Stomach (tissue), 8 donors: ENCODE data around the gene GKAP1. TPM values are rescaled to one million over a fixed set of nuclear protein-coding genes. Genes with fewer than 3 reads are reported as not detected.

ENCODE experiments used
- polyA plus RNA-seq, 3 donors: library from polyadenylated mRNA; stranded (reverse); fragments of 200-250 nt; gene quantifications; one replicate each; pipeline ENCODE4 v1.2.3, GENCODE V29; 2013
- total RNA-seq, 5 donors: library from RNA; depleted of rRNA; stranded (reverse); fragments of >200 nt; gene quantifications; one replicate each; pipeline versions ENCODE4 v1.1.0 to v1.2.3, GENCODE V29; 2014 to 2016
- donor health status: healthy with polysubstance abuse.
- donor health status: Bipolar disorder and iron deficiency.
- donor health status: healthy.

GKAP1 gene
- total and polyA plus RNA-seq, 8 donors: 4.7 to 32.7 (median 10.3) TPM

Other genes starting within 250 kb of the GKAP1 start
- 10 to 100 TPM in 1 of 5 donors, 1 to 10 TPM in 3, not detected in 1; 2.6 to 24.3 (median 5.1) TPM for gene IDNK, start 194.6 kb downstream of the GKAP1 start, total RNA-seq
- 10 to 100 TPM in 1 of 3 donors, 1 to 10 TPM in 2; 8.0 to 12.8 (median 9.8) TPM for gene IDNK, start 194.6 kb downstream of the GKAP1 start, polyA plus RNA-seq
- gene UBQLN1, start 109.8 kb downstream of the GKAP1 start, total RNA-seq: 100 to 1,000 TPM in 2 of 5 donors, 10 to 100 TPM in 3; 68.3 to 124 (median 91.6) TPM
- gene UBQLN1, start 109.8 kb downstream of the GKAP1 start, polyA plus RNA-seq: 10 to 100 TPM; 24.5 to 34.5 (median 27.1) TPM
- 10 to 100 TPM in 2 of 5 donors, 1 to 10 TPM in 3; 1.8 to 21.0 (median 6.7) TPM for gene KIF27, start 103.7 kb upstream of the GKAP1 start, total RNA-seq
- gene KIF27, start 103.7 kb upstream of the GKAP1 start, polyA plus RNA-seq: under 1 TPM; 0.46 to 0.78 (median 0.50) TPM
- 100 to 1,000 TPM; 164 to 835 (median 275) TPM for gene HNRNPK, start 162.4 kb upstream of the GKAP1 start, total RNA-seq
- 100 to 1,000 TPM; 188 to 267 (median 224) TPM for gene HNRNPK, start 162.4 kb upstream of the GKAP1 start, polyA plus RNA-seq
- gene RMI1, start 163.0 kb upstream of the GKAP1 start, total RNA-seq: 10 to 100 TPM in 2 of 5 donors, 1 to 10 TPM in 1, not detected in 2; 5.2 to 20.5 (median 15.1) TPM
- 1 to 10 TPM; 3.2 to 5.0 (median 3.3) TPM for gene RMI1, start 163.0 kb upstream of the GKAP1 start, polyA plus RNA-seq